ENCODE data around the gene FAM200A.
A peak's percentile ranks its signal among the peaks of the same experiment; 100 is the strongest.
"Not testable (repeated sequence)": the region's sequence is repeated elsewhere in the genome, so short reads cannot be mapped to it uniquely, and the experiment has no call there.

FAM200A gene

GRCh38 chr7:99551767-99552463 lies at the start of gene FAM200A:
Gene FAM200A (minus strand): TSS chr7:99552114. CDS start chr7:99548407, 3,707 bp downstream.
- peak; percentile 95 for DNase-seq (ENCODE audit: low spot score)

GRCh38 chr7:99599836-99600235 lies 47.9 kb upstream of the FAM200A start:
- DNase-seq (ENCODE audit: low spot score), result no peak

- DNase-seq (ENCODE audit: low spot score), result no peak
These were observed 46.0 kb upstream of the FAM200A start, which contains the start of gene TMEM225B for GRCh38 chr7:99597762-99598501. Gene TMEM225B (plus strand): TSS chr7:99598267. CDS start chr7:99604389, 6,122 bp downstream.

GRCh38 chr7:99596408-99596955 lies 44.6 kb upstream of the FAM200A start:
- DNase-seq (ENCODE audit: low spot score), result no peak

GRCh38 chr7:99594948-99595745 lies 43.2 kb upstream of the FAM200A start:
- DNase-seq (ENCODE audit: low spot score), result no peak

- DNase-seq (ENCODE audit: low spot score), result no peak
These were observed 37.0 kb upstream of the FAM200A start for GRCh38 chr7:99588868-99589267.

GRCh38 chr7:99580778-99581332 lies 28.9 kb upstream of the FAM200A start:
- DNase-seq (ENCODE audit: low spot score), result not testable (repeated sequence)

- DNase-seq (ENCODE audit: low spot score), result peak; percentile 35
These were observed 28.3 kb upstream of the FAM200A start for GRCh38 chr7:99579956-99580777.

- no peak for DNase-seq (ENCODE audit: low spot score)
These were observed 27.5 kb upstream of the FAM200A start for GRCh38 chr7:99579281-99579955.

GRCh38 chr7:99576251-99576650 lies 24.3 kb upstream of the FAM200A start:
- DNase-seq (ENCODE audit: low spot score), result no peak

GRCh38 chr7:99573257-99573656 lies 21.3 kb upstream of the FAM200A start:
- no peak for DNase-seq (ENCODE audit: low spot score)

- no peak for DNase-seq (ENCODE audit: low spot score)
These were observed 19.9 kb upstream of the FAM200A start for GRCh38 chr7:99571768-99572167.

GRCh38 chr7:99568770-99569169 lies 16.9 kb upstream of the FAM200A start:
- DNase-seq (ENCODE audit: low spot score), result not testable (repeated sequence)

- peak; percentile 64 for DNase-seq (ENCODE audit: low spot score)
These were observed 11.7 kb upstream of the FAM200A start for GRCh38 chr7:99563650-99564049.

GRCh38 chr7:99562832-99563231 lies 10.9 kb upstream of the FAM200A start:
- DNase-seq (ENCODE audit: low spot score), result peak; percentile 94

GRCh38 chr7:99562114-99562784 lies 10.3 kb upstream of the FAM200A start:
- no peak for DNase-seq (ENCODE audit: low spot score)

GRCh38 chr7:99561737-99562051 lies 9.8 kb upstream of the FAM200A start:
- no peak for DNase-seq (ENCODE audit: low spot score)

GRCh38 chr7:99560834-99561736 lies 9.2 kb upstream of the FAM200A start:
- no peak for DNase-seq (ENCODE audit: low spot score)

Data from hepatic stellate cell (primary cell).